ENCODE results near the gene ASTN2. TPM values are rescaled to one million over a fixed set of nuclear protein-coding genes. Genes with fewer than 3 reads are reported as not detected.
A peak's percentile ranks its signal among the peaks of the same experiment; 100 is the strongest.

ASTN2 gene
- polyA plus RNA-seq, 2 of the 4 experiments (the other 2 are of a cell fraction): 5.8 to 11.6 TPM

GRCh38 chr9:117459913-117460312, 45.1 kb upstream of the ASTN2 start:
- Histone ChIP-seq H3K4me3 (no peak overlapping the region), H3K9me3 (no peaks in the 10 kb centered on the region), H3K27ac (no peak overlapping the region), H3K4me1 (no peaks in the 10 kb centered on the region), H3K4me2 (no peak overlapping the region)
- ChIA-PET POLR2A (no interaction called here), CTCF (no interaction called here)
- TF ChIP-seq MAFK (IDR thresholded peaks at IDR 0.05; ENCODE audit: partially characterized antibody) (peak; percentile 94), ELK1 (IDR thresholded peaks at IDR 0.05; ENCODE audit: low read depth, low read length) (no peak)
- ATAC-seq (no peak), FAIRE-seq (no peak), DNase-seq (ENCODE audit: low read depth in 1 of 2, low spot score in 1 of 2) (no peak)

- CTCF ChIA-PET: no interaction called here
- no peak for DNase-seq (ENCODE audit: low read depth in 1 of 2, low spot score in 1 of 2)
- no peaks in the 10 kb centered on the region for H3K4me1 ChIP-seq
- no peak overlapping the region for H3K4me3 ChIP-seq
- H3K27ac ChIP-seq: no peak overlapping the region
- ATAC-seq: no peak
- H3K4me2 ChIP-seq: no peak overlapping the region
- FAIRE-seq: no peak
- no peak for TF ChIP-seq ELK1 (IDR thresholded peaks at IDR 0.05; ENCODE audit: low read depth, low read length)
- no peak for TF ChIP-seq ZFP36 (IDR thresholded peaks at IDR 0.05; ENCODE audit: borderline replicate concordance, partially characterized antibody)
- no peak for TF ChIP-seq HOXB5 (CRISPR knock-in tag; IDR thresholded peaks at IDR 0.05)
- TF ChIP-seq CTCF (IDR thresholded peaks at IDR 0.05): no peak
- no peak for TF ChIP-seq FOXS1 (CRISPR knock-in tag; IDR thresholded peaks at IDR 0.05)
- no peak for TF ChIP-seq RCOR1 (IDR thresholded peaks at IDR 0.05; ENCODE audit: low read depth, low read length)
- no peak for TF ChIP-seq EHMT2 (IDR thresholded peaks at IDR 0.05; ENCODE audit: low read depth)
- TF ChIP-seq ZSCAN20 (CRISPR knock-in tag; IDR thresholded peaks at IDR 0.05): no peak
- TF ChIP-seq MAX (IDR thresholded peaks at IDR 0.05): no peak
- no peak for TF ChIP-seq PHF8 (IDR thresholded peaks at IDR 0.05; ENCODE audit: borderline replicate concordance, low read depth)
- no peak for TF ChIP-seq JUN (IDR thresholded peaks at IDR 0.05)
- WGBS (ENCODE audit: missing lambda C conversion rate): 4% methylated on average over 3 of the region's 3 CpGs
- POLR2A ChIA-PET: no interaction called here
- no peaks in the 10 kb centered on the region for H3K9me3 ChIP-seq
Observed at GRCh38 chr9:117458066-117458465, 43.2 kb upstream of the ASTN2 start.

GRCh38 chr9:117454711-117455110, 39.9 kb upstream of the ASTN2 start:
- FAIRE-seq (no peak), DNase-seq (ENCODE audit: low read depth in 1 of 2, low spot score in 1 of 2) (no peak), ATAC-seq (no peak)
- Histone ChIP-seq H3K4me3 (no peak overlapping the region), H3K9me3 (no peaks in the 10 kb centered on the region), H3K4me2 (no peak overlapping the region), H3K27ac (no peak overlapping the region), H3K4me1 (no peaks in the 10 kb centered on the region)
- POLR2A ChIA-PET: no interaction called here
- CTCF ChIA-PET: no interaction called here
- TF ChIP-seq HOXB5 (CRISPR knock-in tag; IDR thresholded peaks at IDR 0.05): no peak
- no peak for TF ChIP-seq E2F6 (IDR thresholded peaks at IDR 0.05; ENCODE audit: borderline replicate concordance, low read depth)
- TF ChIP-seq HES2 (IDR thresholded peaks at IDR 0.05): no peak
- TF ChIP-seq RCOR1 (IDR thresholded peaks at IDR 0.05; ENCODE audit: low read depth, low read length): no peak
- TF ChIP-seq REST (IDR thresholded peaks at IDR 0.05): no peak
- TF ChIP-seq CEBPB (IDR thresholded peaks at IDR 0.05): no peak
- TF ChIP-seq SMC3 (IDR thresholded peaks at IDR 0.05): no peak
- TF ChIP-seq ZNF302 (CRISPR knock-in tag; IDR thresholded peaks at IDR 0.05): no peak
- TF ChIP-seq USF2 (IDR thresholded peaks at IDR 0.05): no peak
- TF ChIP-seq PBX3 (IDR thresholded peaks at IDR 0.05): no peak
- TF ChIP-seq POLR2A (IDR thresholded peaks at IDR 0.05; ENCODE audit: low read length): no peak
- no peak for TF ChIP-seq ELK1 (IDR thresholded peaks at IDR 0.05; ENCODE audit: low read depth, low read length)
- TF ChIP-seq TP53 (CRISPR knock-in tag; IDR thresholded peaks at IDR 0.05): no peak
